Upper lobe of right lung (tissue), 1 donor: ENCODE data around the gene CERS3. TPM values are rescaled to one million over a fixed set of nuclear protein-coding genes. Genes with fewer than 3 reads are reported as not detected.

Source experiments
- ATAC-seq: fragments of 200-7000 bp; cut with Tn5 transposase; one replicate; pipeline ENCODE4 v1.9.1; 2020; ENCODE audit warnings: mild to moderate bottlenecking, moderate library complexity
- DNase-seq: peaks from one replicate; pipeline ENCODE4 v3.0.0-alpha.2; 2020
- H3K27ac ChIP-seq: fragments of 200-600 bp; one replicate; pipeline ENCODE4 v1.8.0; 2022
- H3K27me3 ChIP-seq: fragments of 200-600 bp; one replicate; pipeline ENCODE4 v1.8.0; 2022; ENCODE audit warnings: mild to moderate bottlenecking
- H3K36me3 ChIP-seq: fragments of 200-600 bp; one replicate; pipeline ENCODE4 v1.8.0; 2022
- H3K4me1 ChIP-seq: fragments of 200-600 bp; one replicate; pipeline ENCODE4 v1.8.0; 2022
- H3K4me3 ChIP-seq: fragments of 200-600 bp; one replicate; pipeline ENCODE4 v1.8.0; 2022; ENCODE audit warnings: mild to moderate bottlenecking
- H3K9me3 ChIP-seq: fragments of 200-600 bp; one replicate; pipeline ENCODE4 v1.8.0; 2022
- intact Hi-C: fragments of 100-400 bp; cut with DNase I; formaldehyde crosslinking; loops from one replicate; pipeline ENCODE4 v1.11.0; 2022
- total RNA-seq: library from RNA; stranded (reverse); fragmentation: NEBNext Ultra II Directional; extraction: Animal tissue kit (Norgen Biotek cat#: 25700); gene quantifications from one replicate; pipeline ENCODE4 v1.2.1, GENCODE V29; 2021
- TF ChIP-seq, protein P1 (sequence below): fragments of 200-600 bp; IDR thresholded peaks from one replicate; pipeline ENCODE4 v1.8.0; 2022; ENCODE audit warnings: antibody characterized with exemption
- donor health status: DM: no; HTN: yes; CAD: no; lungs with severe emphysema.

Gene CERS3
- total RNA-seq, 1 donor from 2014 or later = not detected

- no peak for ATAC-seq
- no peak overlapping the region for H3K27ac ChIP-seq
- no peak for DNase-seq
- TF ChIP-seq, protein P1, sequence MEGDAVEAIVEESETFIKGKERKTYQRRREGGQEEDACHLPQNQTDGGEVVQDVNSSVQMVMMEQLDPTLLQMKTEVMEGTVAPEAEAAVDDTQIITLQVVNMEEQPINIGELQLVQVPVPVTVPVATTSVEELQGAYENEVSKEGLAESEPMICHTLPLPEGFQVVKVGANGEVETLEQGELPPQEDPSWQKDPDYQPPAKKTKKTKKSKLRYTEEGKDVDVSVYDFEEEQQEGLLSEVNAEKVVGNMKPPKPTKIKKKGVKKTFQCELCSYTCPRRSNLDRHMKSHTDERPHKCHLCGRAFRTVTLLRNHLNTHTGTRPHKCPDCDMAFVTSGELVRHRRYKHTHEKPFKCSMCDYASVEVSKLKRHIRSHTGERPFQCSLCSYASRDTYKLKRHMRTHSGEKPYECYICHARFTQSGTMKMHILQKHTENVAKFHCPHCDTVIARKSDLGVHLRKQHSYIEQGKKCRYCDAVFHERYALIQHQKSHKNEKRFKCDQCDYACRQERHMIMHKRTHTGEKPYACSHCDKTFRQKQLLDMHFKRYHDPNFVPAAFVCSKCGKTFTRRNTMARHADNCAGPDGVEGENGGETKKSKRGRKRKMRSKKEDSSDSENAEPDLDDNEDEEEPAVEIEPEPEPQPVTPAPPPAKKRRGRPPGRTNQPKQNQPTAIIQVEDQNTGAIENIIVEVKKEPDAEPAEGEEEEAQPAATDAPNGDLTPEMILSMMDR = no peak
- no peaks in the 10 kb centered on the region for H3K4me1 ChIP-seq
- peaks cover 8% of the 10 kb centered on the region for H3K9me3 ChIP-seq
- H3K27me3 ChIP-seq = no peaks in the 10 kb centered on the region
- H3K36me3 ChIP-seq = no peaks in the 10 kb centered on the region
- intact Hi-C loops = no loop called here
- H3K4me3 ChIP-seq = no peak overlapping the region
These were observed 45.4 kb downstream of the CERS3 start for GRCh38 chr15:100483370-100483769.

DNA sequence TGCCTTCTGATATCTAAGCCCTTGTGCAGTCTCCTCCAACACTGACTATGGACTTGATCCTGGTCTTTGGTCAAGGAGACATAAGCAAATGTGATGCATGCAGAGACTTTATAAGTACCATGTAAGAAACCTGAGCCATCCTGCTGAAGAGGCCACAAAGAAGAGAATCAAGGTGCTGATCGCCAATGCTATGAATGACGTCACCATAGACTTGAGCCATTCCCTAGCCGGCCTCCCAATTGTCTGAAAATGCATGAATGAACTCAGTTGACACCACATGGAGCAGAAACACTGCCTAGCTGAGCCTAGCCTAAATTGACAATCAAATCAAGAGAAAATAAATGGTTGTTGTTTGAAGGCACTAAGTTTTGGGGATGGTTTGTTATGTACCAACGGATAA, 51.9 kb downstream of the CERS3 start:
- H3K9me3 ChIP-seq = peaks cover 10% of the 10 kb centered on the region
- no peaks in the 10 kb centered on the region for H3K36me3 ChIP-seq
- no peaks in the 10 kb centered on the region for H3K27me3 ChIP-seq
- DNase-seq (no peak), ATAC-seq (no peak)
- no peak overlapping the region for H3K27ac ChIP-seq
- TF ChIP-seq, protein P1 = no peak
- no peaks in the 10 kb centered on the region for H3K4me1 ChIP-seq
- intact Hi-C loops = no loop called here
- no peak overlapping the region for H3K4me3 ChIP-seq

- no peaks in the 10 kb centered on the region for H3K9me3 ChIP-seq
- intact Hi-C loops = no loop called here
- TF ChIP-seq, protein P1 = no peak
These were observed 56.0 kb downstream of the CERS3 start for GRCh38 chr15:100472736-100473135.

GRCh38 chr15:100471933-100472332, 56.8 kb downstream of the CERS3 start:
- TF ChIP-seq, protein P1 = no peak
- ATAC-seq (no peak), DNase-seq (no peak)
- no peaks in the 10 kb centered on the region for H3K4me1 ChIP-seq
- no peaks in the 10 kb centered on the region for H3K9me3 ChIP-seq
- H3K27ac ChIP-seq = no peak overlapping the region
- intact Hi-C loops = no loop called here
- no peak overlapping the region for H3K4me3 ChIP-seq
- H3K27me3 ChIP-seq = no peaks in the 10 kb centered on the region
- H3K36me3 ChIP-seq = no peaks in the 10 kb centered on the region

More at GRCh38 chr15:100472736-100473135, 56.0 kb downstream of the CERS3 start:
- Histone ChIP-seq H3K27ac (no peak overlapping the region), H3K4me1 (no peaks in the 10 kb centered on the region), H3K4me3 (no peak overlapping the region), H3K27me3 (no peaks in the 10 kb centered on the region), H3K36me3 (no peaks in the 10 kb centered on the region)
- ATAC-seq = no peak
- DNase-seq = no peak

DNA sequence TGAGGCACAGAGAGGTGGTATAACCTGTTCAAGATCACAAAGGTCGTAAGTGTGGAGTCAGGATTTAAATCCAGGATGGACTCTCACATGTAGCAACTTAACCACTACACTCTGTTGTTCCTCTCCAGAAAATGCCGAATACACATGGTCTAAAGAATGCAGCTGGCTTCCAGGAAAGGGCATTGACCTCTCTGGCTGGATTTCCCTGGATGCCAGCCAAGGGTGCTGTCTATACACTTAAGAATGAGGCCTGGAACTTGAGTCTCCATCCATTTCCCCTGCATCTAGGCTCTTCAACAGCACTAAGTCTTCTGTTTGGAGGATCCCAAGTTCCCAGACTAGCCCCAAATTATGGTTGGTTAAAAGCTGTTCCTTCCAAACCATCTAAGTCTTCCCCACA, 60.5 kb downstream of the CERS3 start:
- H3K4me1 ChIP-seq = no peaks in the 10 kb centered on the region
- no peak overlapping the region for H3K27ac ChIP-seq
- ATAC-seq = peak; percentile 62
- no peak overlapping the region for H3K4me3 ChIP-seq
- intact Hi-C loops = no loop called here
- no peaks in the 10 kb centered on the region for H3K9me3 ChIP-seq
- DNase-seq = no peak
- TF ChIP-seq, protein P1 = no peak
- H3K36me3 ChIP-seq = no peaks in the 10 kb centered on the region
- no peaks in the 10 kb centered on the region for H3K27me3 ChIP-seq

DNA sequence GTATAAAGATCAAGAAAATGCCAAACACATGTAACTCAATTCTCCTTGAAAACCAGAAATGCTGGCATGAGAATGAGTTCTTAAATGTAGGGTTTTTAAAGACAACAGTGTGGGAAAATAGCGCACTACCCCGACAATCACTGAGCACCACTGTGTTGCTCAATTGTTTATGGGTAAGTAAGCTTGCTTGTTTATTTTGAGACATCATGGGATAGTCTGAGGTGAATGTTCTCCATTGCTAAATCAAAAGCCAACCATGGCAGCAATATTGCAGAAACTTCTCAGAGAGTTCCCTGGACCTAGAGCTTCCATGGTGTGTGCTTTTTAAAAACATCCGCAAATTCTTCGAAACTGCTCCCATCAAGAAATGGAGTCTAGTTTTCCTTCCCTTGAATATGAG, 62.7 kb downstream of the CERS3 start:
- intact Hi-C loops = no loop called here
- Histone ChIP-seq H3K27ac (no peak overlapping the region), H3K9me3 (no peaks in the 10 kb centered on the region), H3K4me1 (no peaks in the 10 kb centered on the region), H3K36me3 (no peaks in the 10 kb centered on the region), H3K4me3 (no peak overlapping the region), H3K27me3 (no peaks in the 10 kb centered on the region)
- ATAC-seq = no peak
- no peak for DNase-seq
- TF ChIP-seq, protein P1 = no peak
